Measurements from ENCODE around the gene GATAD2B.

GATAD2B gene

DNA sequence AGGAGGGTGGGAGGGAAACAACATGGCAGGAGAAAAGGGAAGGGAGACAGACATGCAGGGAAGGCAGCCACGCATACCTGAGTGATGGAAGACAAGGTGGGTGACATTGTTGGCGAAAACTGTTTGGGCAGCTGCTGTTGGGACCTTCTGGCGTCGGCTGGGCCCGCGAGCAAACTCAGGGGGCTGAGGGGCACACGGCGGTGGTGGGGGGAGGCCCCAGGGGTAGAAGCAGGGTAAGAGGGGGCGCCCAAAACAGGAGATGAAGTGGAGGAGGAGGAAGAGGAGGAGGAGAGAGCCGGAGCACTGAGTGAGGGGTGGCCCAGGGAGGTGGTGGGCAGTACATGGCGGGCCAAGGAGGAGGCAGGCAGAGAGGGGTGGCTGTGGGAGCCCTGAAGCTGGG is 28.4 kb upstream of the GATAD2B start:
- DNase-seq: no peak

DNA sequence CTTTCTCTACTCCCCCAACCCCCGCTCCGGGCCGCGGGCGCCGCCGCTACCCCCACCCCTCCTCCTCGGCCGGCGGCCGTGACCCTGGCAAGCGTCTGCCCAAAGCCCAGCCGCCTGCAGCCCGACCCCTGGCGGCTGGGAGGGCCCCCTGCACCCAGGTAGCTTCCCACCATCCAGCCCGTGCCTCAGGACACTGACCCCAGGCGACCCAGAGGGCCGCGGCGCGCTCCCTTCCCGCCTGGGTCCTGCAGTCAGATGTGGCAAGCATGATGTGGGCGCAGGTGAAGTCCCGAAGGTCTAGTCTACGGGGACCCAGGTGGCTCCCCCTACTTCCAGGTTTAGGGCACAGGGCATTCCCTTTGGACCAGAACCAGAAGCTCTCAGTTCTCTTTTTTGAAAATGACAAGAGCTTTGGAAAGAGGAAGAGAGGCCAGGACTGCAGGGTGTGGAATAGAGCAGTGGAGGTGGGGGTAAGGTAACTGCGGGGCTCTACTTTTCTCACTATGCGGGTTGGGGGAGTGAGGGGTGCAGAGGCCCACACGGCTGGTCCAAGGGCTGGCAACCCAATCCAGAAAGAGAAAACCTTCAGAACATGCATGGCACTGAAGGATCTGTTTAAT is 24.0 kb upstream of the GATAD2B start, which contains the start of gene DENND4B:
Gene DENND4B (minus strand): TSS at position 97 of the 620 bp plus-strand sequence. CDS start 2,344 bp downstream, outside the sequence.
- peak; percentile 46 for DNase-seq

DNA sequence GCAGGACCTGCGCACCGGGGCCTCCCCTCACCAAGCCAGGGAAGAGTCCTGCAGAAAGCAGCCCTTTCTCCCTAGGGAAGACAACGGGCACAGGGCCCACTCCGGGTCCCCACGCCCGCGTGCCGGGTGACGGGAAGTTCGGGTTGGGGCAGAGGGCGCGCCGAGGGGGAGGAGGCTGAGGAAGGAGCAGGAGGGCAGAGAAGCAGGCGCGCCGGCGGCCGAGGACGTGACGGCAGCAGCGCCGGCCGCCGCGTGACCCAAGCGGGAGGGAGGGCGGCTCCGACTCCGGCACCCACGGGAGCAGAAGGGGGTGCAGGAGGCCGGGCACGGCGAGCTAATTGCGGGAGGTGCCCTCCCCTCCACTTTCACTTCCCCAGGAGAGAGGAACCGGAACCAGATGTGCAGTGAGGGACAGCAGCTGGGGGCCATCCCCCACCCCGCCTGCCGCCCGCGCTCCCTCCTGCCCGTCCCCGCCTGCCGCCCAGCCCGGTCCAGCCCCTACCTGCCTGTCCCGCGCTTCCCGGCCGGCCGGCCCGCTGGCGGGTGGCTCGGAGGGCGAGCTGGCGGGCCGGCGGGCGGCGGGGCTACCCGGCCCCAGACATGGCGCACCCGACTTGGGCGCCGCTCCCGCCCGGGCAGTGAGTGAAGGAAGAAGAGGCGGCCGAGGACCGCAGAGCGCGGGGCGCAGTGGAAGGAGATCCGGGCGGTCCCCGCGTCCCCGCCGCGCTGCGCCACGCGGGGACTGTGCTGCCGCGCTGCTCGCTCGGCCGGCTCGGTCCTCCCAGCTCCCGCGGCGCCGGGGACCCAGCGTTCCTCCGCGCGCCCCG is 23.2 kb upstream of the GATAD2B start:
- no peak for DNase-seq

DNA sequence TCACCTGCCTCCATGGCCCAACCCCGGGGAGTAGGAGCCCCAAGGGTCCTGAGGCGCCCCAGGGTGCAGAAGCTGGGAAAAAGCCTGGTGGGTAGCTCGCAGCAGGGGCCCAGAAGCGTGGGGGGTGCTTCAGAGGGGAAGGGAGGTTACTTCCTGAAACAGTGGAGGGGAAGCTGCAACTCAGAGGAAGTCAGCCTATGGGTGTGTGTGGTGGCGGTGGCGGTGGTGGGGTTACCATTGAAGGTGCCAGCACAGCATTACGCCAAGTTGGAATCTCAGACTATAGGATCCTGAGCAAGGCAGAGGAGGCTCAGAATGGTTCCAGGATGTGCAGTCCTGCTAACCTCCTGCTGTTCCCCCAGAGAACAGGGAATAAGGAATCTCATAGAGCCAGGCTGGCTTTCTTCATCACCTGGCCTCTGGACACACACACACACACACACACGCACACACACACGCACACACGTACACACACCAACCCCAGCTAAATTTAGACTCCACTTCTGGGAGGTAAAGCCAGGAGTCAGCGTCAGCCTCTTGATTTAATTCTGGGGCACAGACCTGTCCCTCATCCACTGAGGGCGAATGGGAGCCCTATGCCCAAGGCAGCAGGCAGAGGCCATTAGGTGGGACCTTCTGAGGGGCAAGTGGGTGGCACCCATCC is 22.5 kb upstream of the GATAD2B start:
- no peak for DNase-seq

DNA sequence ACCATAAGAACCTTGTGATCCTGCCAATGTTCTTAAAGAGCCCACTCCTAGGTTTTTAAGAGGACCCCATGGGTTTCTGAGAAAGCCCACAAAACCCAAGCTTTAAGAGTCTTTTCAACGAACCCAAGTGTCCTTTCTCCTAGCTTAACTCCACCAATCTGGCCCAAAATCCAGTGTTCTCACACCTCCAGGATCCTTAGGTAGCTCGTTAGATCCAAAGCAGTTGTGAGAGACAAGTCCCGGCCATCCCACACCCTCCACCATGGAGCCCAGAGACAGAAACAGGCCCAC is 22.0 kb upstream of the GATAD2B start:
- DNase-seq: no peak

DNA sequence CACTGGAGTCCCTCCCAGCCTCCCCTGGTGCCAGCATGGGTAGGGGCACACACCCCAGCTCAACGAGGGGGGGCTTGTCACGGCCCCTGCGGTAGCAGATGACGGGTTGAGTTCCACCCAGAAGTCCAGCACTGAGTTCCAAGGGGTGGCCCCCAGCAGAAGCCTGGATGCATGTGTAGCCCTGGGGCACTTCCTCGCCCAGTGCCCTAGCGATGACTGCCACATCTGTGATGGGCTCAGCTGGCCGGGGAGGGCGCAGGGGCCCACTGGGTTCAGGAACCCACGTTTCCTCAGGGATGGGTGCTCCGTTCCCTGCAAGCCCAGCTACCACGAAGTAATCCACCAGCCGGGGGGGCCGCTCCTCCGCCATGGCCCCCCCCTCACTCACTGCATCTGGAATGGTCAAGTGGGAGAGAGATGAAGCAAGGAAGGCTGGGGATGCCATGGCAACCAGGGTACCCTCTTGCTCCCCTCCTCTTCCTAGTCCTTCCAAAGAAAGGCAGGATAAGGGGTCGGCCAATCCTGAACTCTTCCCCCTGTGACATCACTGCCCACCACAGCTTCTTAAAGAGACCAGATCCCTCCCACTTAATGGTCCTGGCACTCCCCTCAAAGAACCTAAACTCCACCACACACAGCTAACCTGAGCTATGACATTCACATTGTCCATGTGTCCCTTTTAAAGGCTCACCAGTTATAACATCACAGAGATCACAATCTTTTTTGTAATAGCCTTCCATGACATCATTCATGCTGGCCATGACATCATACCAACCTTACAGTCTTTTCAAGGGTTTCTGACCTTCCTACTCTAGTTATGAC is 21.4 kb upstream of the GATAD2B start:
- no peak for DNase-seq

DNA sequence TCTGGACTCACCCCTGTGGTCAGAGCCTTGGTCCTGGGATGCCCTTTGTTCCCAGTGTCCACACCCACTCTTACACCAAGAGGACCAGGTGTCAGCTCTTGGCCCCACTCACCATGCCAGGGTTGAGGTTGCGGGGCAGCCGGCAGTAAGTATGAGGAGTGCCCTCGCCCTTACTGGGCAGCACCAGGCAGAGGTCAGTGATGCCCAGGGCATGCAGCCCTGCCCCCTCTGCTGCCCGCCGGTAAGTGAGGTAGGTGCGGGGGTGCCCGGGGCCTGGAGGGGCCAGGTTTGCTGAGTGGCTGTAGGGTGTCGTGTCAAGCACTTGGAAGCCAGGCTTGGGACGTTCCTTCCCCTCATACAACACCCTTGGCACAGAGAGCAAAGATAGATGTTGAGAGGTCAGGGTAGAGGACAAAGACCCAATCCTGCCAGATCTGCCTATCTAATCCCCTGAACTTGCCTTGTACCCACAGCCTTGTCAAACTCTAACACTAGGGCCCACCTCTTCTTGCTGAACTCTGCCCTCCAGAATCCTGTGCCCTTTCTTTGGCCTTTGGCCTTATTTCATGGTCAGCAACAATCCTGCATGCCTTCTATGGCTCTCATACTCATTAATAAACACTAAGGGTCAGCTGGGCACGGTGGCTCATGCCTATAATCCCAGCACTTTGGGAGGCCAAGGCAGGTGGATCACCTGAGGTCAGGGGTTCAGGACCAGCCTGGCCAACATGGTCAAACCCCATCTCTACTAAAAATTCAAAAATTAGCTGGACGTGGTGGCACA is 20.2 kb upstream of the GATAD2B start:
- DNase-seq: no peak

DNA sequence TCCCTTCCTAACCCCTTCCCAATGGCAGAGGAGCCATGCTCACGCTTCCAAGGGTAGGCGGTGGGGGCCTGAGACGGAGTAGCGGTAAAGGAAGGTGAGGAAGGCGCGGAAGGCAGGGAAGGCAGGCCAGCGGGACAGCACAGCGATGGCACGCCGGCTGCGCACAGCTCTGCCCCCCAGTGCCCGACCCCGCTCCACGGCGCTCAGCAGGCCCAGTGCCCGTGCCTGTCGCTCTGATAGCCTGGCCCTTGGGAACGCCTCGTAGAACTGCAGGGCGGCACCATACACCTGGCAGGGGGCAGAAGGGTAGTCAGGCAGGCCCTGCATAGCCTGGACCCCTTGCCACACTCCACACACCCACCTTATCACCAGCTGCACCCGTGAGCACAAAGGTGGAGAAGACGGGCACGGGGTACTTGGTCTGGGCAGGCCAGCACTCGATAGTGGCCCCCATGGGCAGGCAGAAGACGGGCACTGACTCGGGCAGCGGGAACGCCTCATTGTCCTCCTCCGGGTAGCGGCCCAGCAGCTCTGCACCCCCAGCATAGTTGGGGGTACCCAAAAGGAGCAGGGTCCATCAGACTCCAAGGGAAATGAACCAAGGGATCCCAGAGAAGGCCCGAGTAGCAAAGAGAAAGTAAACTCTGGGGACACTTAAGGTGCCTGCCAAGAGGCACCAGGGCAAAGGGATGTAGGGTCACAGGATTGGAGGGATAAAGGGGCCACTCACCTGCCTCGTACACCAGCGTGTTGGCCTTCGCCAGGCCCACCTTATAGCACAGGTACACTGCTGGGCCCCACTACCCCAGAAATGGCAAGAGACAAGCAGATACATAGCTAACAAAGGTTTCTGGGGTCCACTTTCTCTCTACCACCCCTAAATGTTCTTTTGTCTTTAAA is 19.3 kb upstream of the GATAD2B start:
- DNase-seq: no peak

DNA sequence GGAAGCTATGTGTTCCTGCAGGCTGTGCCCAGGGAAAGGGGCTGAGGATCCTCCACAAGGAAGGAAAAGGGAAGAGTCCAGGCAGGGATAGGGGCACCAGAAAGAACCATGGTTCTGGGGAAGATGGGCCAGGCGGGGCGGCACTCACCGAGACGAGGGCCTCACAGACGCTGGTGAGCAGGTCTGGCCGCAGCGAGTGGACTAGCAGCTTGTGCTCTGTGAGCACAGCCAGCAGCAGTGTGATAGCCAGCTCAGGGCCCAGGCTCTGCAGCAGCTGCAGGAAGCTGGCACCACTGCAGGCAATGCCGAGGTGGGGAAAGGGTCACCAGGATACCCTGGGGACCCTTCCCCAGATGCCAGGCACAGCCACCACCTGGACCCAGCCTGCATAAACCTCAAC is 18.0 kb upstream of the GATAD2B start:
- no peak for DNase-seq

DNA sequence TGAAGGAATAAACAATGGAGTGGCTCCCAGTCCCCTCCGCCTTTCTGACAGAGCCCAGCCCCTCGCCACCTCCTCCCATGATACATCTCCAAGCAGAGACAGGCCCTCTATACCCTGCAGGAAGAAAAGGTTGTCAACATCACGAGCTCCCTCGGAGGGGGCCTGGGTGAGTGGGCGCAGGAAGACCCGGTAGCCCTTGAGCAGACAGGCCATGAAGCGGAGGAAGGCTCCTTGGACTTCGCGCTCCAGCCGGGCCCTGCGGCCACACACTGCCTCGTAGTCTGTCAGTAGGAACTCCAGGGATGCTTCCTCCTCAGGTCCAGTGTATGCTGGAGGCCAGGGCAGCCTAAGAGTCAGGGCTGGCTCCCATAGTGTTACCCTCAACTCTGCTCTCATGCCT is 16.7 kb upstream of the GATAD2B start:
- no peak for DNase-seq

DNA sequence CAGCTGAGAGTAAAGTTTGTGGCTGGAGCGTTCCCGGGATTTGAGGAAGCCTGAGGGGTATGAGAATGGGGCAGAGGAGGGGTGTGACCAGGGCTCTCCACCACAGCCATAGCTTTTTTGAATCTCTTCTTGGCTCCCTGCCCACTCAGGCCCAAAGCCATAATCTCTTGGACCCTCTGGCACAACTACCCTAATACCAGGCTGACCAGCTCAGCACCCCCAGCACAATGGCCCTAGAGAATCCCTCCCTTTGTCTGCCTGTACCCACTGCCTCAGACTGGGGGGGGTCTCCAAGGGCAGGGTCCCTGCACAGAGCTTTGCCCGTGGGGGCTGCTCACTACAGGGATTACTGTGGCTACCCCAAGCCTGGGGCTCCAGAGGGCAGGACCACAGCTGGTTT is 16.2 kb upstream of the GATAD2B start:
- DNase-seq: no peak

DNA sequence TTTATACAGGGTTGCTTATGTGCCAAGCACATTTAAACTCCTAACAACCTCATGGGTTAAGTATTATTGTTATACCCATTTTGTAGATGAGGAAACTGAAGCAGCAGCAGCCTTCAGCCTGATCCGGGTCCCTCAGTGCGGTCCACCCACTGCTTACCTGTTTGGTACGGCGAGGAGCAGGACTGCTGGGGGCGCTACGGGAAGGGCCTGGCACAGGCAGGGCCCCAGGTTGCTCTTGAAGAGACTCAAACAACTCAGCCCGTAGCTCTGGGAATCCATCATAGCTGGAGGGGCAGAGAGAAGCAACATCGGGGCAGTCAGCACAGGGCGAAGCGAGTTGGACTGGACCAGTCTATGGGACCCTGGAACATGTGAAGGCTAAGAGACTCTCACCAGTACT is 14.6 kb upstream of the GATAD2B start:
- no peak for DNase-seq

DNA sequence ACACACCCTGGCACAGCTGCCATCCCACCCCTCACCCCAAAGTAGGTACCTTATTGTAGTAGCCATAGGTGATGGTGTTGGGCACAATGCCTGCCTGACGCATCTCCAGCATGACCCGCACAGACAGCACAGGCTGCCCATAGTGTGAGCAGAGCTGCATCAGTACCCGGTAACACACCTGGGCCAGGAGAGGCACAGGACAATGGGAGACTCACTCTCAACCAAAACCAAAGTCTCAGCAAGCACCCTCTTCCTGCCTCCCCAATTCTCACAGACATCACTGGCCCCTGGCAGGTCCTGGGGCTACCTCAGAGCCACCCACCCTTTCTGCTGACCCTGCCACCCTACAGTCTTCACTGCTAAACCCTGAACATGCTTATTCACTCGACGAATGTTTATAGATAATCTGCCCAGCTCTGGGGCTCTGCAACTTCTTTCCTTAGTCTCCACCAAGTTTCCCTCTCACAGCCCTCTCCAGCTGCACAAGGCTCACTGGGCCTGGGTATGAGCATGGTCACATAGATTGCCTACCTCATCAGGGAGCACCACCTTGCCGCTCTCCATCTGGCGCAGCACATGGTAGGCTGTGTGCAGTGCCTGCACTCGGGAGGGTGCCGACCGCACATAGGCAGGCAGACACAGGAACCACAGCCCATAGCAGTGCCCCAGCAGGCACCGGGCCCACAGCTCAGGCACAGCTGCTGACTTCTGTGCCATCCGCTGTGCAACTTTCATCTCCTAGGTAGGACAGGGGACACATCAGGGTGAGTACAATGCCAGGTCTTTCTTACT is 13.4 kb upstream of the GATAD2B start:
- no peak for DNase-seq

DNA sequence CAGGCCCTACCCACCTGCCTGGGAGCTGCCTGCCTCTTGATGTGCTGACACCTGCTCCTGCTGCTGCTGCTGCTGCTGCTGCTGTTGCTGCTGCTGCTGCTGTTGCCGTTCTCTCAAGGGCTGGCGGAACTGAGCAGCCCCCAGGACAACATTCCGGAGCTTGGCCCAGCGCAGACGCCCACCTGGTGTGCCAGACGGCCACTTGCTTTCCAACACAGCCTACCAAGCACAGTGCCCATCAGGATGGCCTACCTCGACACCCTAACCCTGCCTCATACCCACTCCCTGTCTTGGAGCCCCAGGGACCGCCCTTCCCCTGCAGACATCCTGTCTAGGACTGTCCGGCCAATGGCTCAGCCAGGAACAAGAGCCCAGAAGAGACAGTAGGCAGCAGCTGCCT is 12.0 kb upstream of the GATAD2B start:
- no peak for DNase-seq

DNA sequence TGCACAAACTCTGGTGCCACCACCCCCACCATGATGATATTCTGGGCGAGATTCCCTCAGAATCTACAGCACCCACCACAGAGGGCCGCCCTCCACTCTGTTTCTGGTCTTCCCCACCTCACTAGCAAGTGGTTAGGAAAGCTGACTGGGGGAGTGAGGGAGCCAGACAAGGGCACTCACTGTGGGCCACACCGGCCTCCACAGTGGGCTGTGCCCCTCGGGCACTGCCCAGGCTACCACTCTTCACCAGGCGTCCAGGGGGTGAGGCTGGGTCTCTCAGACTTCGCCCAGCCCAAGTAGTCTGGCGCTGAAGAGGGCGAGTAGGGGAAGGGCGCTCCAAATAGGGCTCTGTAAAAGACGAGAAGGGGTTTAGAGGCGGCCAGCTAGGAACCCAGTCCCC is 11.2 kb upstream of the GATAD2B start:
- DNase-seq: no peak

DNA sequence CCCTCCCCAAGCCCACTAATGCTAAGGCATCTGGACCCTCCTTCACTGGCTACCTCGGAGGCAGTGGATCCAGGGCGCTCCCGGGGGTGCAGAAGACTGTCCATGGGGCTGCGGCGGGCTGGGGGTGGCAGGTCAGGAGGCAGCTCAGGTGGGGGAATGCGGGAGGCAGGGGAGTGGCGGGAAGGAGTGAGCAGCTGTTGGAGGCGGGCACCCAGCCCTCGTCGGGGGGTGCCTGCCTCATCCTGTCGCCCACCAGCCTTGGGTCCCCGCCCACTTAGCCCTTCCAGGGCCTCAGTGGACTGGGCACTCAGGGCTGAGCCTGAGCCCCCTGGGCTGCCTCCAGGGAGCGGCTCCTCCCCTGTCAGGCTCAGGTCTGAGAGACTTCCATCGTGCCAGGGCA is 10.7 kb upstream of the GATAD2B start:
- DNase-seq: no peak

DNA sequence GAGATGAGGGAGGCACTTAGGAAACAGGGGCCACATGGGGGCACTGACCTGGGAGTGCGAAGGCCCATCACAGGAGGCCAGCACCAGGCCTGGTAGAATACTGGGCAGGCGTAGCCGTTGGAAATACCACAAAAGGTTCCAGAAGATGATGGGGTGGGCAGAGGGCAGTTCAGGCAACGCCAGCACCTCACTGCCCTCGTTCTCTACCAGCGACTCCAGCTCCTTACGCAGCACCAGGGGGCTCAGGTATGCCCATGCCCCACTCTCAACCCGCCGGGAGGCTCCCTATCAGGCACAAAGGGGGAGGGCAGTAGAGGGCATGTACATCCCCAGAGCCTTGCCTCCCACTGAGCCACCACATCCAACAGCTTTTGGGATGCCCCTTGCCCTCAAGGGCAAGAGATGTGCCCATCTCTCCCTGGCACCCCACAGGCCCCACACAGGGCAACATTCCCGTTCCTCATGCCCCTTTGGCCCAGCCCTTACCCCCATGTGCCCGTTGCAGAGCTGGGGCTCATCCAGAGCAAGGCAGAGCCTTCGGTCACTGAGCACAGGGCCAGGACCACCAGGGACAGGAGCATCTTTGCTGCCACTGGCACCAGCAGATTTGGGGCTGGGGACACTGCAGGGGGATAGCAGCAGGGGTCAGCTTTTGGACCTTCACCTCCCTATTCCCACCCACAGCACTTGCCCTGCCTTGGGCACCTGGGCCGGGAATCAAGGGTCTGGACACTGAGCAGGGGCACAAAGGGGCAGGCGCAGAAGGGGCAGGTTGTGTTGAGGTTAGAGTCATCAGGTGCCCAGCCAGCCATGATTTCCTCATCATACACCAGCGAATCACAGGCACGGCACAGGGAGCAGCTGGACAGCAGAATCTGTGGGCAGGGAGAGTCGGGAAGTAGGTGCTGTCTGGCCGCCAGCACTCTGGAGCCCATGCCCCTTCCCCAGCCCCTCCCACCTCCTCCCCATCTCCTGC is 9.7 kb upstream of the GATAD2B start:
- DNase-seq: no peak

DNA sequence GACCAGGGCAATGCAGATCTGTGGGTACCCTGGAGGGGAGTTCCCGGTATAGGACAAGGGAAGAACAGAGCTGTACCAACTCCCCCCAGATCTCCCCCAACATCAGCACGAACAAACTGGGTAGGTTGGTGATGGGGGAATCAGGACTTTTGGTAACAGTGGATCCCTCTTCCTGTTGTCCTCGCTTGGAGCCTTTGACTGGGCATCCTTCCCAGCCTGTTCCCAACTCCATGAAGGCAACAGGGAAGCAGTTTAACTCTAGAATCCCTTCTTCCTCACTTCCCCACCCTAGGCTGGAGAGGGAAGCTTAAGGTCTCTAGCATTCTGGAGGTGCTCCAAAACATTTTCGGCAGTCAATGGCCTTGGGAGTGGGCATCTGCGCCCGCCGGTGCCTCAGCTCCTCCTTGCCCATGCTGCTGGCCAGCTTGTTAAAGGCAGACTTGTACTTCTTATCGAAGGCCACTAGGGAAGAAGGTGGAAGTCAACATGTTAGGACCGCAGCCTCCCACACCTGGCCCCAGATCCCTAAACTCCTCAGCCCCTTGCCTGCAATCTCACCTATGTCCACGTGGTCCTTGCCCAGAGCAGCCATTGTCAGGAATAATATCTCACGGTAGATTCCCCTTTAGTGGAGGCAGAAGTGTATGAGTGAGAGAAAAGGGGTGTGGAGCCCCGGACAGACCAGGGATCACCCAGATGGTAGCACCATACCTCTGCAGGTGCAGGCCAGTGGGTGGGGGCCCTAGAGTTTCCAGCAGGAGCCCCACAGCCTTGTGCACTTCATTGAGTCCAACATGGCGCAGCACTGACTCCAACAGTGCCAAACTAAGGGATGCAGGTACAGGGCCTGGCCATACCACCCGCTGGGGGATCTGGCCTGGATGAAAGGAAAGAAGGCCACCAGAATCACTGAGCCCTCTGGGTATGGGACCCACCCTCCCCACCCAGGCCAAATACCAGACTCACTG is 7.5 kb upstream of the GATAD2B start:
- DNase-seq: no peak
